WTC11 (cell line): ENCODE results near the gene ZGPAT. TPM values are rescaled to one million over a fixed set of nuclear protein-coding genes. Genes with fewer than 3 reads are reported as not detected.

Experiments
- ATAC-seq: fragments of 200-7000 bp; cut with Tn5 transposase; 2 replicates; pipeline ENCODE4 v1.10.0; 2021; ENCODE audit warnings: mild to moderate bottlenecking, moderate library complexity
- CTCF ChIA-PET: fragments of 300-600 bp; sonication (Branson Sonifier 250); formaldehyde crosslinking; loops from one replicate; lab custom pipeline; 2021; ENCODE audit warnings: antibody characterized with exemption; lab: Charles Lee
- POLR2A ChIA-PET: fragments of 350-600 bp; sonication (Branson Sonifier 250); formaldehyde crosslinking; loops from one replicate; lab custom pipeline; 2021; ENCODE audit warnings: antibody characterized with exemption; lab: Charles Lee
- DNase-seq: peaks from one replicate; pipeline ENCODE4 v3.0.0; 2021; ENCODE audit warnings: low spot score
- H3K27ac Mint-ChIP-seq: 2 replicates; pipeline ENCODE4 v1.8.0; 2021; ENCODE audit warnings: mixed read lengths
- H3K27me3 Mint-ChIP-seq: 2 replicates; pipeline ENCODE4 v1.8.0; 2021; ENCODE audit warnings: low read depth, mild to moderate bottlenecking, moderate library complexity, mixed read lengths
- H3K36me3 Mint-ChIP-seq: 2 replicates; pipeline ENCODE4 v1.8.0; 2021; ENCODE audit warnings: mixed read lengths
- H3K4me1 Mint-ChIP-seq: 2 replicates; pipeline ENCODE4 v1.8.0; 2022; ENCODE audit warnings: mixed read lengths
- H3K4me3 Mint-ChIP-seq: 2 replicates; pipeline ENCODE4 v1.8.0; 2021; ENCODE audit warnings: mild to moderate bottlenecking, moderate library complexity, mixed read lengths
- H3K9me3 Mint-ChIP-seq: 2 replicates; pipeline ENCODE4 v1.8.0; 2021; ENCODE audit warnings: mixed read lengths
- ATF1 ChIP-seq: sonication (generic); formaldehyde crosslinking; IDR thresholded peaks from 2 replicates; pipeline ENCODE4 v1.8.1; 2023; ENCODE audit warnings: mild to moderate bottlenecking, moderate library complexity, missing genetic modification reagents
- ATF3 ChIP-seq: sonication (generic); formaldehyde crosslinking; conservative IDR thresholded peaks from 2 replicates; pipeline ENCODE4 v1.8.1; 2022; ENCODE audit warnings: mild to moderate bottlenecking, missing genetic modification reagents
- E2F5 ChIP-seq: sonication (generic); formaldehyde crosslinking; IDR thresholded peaks from 2 replicates; pipeline ENCODE4 v1.8.1; 2022; ENCODE audit warnings: mild to moderate bottlenecking, moderate library complexity, missing genetic modification reagents
- ELF4 ChIP-seq: sonication (generic); formaldehyde crosslinking; IDR thresholded peaks from 2 replicates; pipeline ENCODE4 v1.8.1; 2022; ENCODE audit warnings: low read depth, mild to moderate bottlenecking, moderate library complexity, missing genetic modification reagents
- ESRRA ChIP-seq: sonication (generic); formaldehyde crosslinking; IDR thresholded peaks from 2 replicates; pipeline ENCODE4 v1.8.1; 2022; ENCODE audit warnings: mild to moderate bottlenecking, missing genetic modification reagents, borderline replicate concordance
- ETV6 ChIP-seq: sonication (generic); formaldehyde crosslinking; IDR thresholded peaks from 2 replicates; pipeline ENCODE4 v1.8.1; 2022; ENCODE audit warnings: mild to moderate bottlenecking, missing genetic modification reagents
- GABPB1 ChIP-seq: sonication (generic); formaldehyde crosslinking; IDR thresholded peaks from 2 replicates; pipeline ENCODE4 v1.8.1; 2023; ENCODE audit warnings: mild to moderate bottlenecking, missing genetic modification reagents
- GRHL2 ChIP-seq: fragments of 250-450 bp; sonication (Bioruptor Pico); IDR thresholded peaks from 2 replicates; pipeline ENCODE4 v1.8.0; 2022; ENCODE audit warnings: mild to moderate bottlenecking, moderate library complexity; ENCODE audit not compliant: insufficient replicate concordance, severe bottlenecking
- KAT7 ChIP-seq: sonication (generic); formaldehyde crosslinking; IDR thresholded peaks from 2 replicates; pipeline ENCODE4 v1.8.1; 2023; ENCODE audit warnings: missing genetic modification reagents, mild to moderate bottlenecking, borderline replicate concordance
- MAX ChIP-seq: sonication (generic); formaldehyde crosslinking; IDR thresholded peaks from 2 replicates; pipeline ENCODE4 v1.8.0; 2022; ENCODE audit warnings: mild to moderate bottlenecking, missing genetic modification reagents
- OVOL2 ChIP-seq: fragments of 250-450 bp; sonication (Bioruptor Pico); IDR thresholded peaks from 2 replicates; pipeline ENCODE4 v1.9.0; 2021; ENCODE audit warnings: mild to moderate bottlenecking, borderline replicate concordance
- RELA ChIP-seq: sonication (generic); formaldehyde crosslinking; IDR thresholded peaks from 2 replicates; pipeline ENCODE4 v1.8.1; 2022; ENCODE audit warnings: missing genetic modification reagents, mild to moderate bottlenecking, borderline replicate concordance
- STAT6 ChIP-seq: sonication (generic); formaldehyde crosslinking; conservative IDR thresholded peaks from 2 replicates; pipeline ENCODE4 v1.8.1; 2023; ENCODE audit warnings: mild to moderate bottlenecking, low read depth, missing genetic modification reagents, moderate library complexity
- TP53 ChIP-seq: sonication (generic); formaldehyde crosslinking; IDR thresholded peaks from 2 replicates; pipeline ENCODE4 v1.8.1; 2023; ENCODE audit warnings: mild to moderate bottlenecking, missing genetic modification reagents
- USF1 ChIP-seq: sonication (generic); formaldehyde crosslinking; IDR thresholded peaks from 2 replicates; pipeline ENCODE4 v1.8.0; 2022; ENCODE audit warnings: mild to moderate bottlenecking, missing genetic modification reagents
- ZNF232 ChIP-seq: sonication (generic); formaldehyde crosslinking; IDR thresholded peaks from 2 replicates; pipeline ENCODE4 v1.8.0; 2022; ENCODE audit warnings: mild to moderate bottlenecking, missing genetic modification reagents
- ZNF263 ChIP-seq: sonication (generic); formaldehyde crosslinking; IDR thresholded peaks from 2 replicates; pipeline ENCODE4 v1.8.1; 2022; ENCODE audit warnings: low read depth, mild to moderate bottlenecking, moderate library complexity, missing genetic modification reagents
- ZNF396 ChIP-seq: fragments of 250-450 bp; sonication (Bioruptor Pico); IDR thresholded peaks from 2 replicates; pipeline ENCODE4 v1.8.0; 2021; ENCODE audit warnings: mild to moderate bottlenecking, moderate library complexity, borderline replicate concordance
- ZNF416 ChIP-seq: fragments of 250-450 bp; sonication (Bioruptor Pico); IDR thresholded peaks from 2 replicates; pipeline ENCODE4 v1.9.0; 2021; ENCODE audit warnings: mild to moderate bottlenecking, inconsistent platforms
- ZNF423 ChIP-seq: fragments of 250-450 bp; sonication (Bioruptor Pico); IDR thresholded peaks from 2 replicates; pipeline ENCODE4 v2.1.2; 2022; ENCODE audit warnings: mild to moderate bottlenecking, moderate library complexity
- ZNF425 ChIP-seq: fragments of 250-450 bp; sonication (Bioruptor Pico); conservative IDR thresholded peaks from 2 replicates; pipeline ENCODE4 v1.9.0; 2021; ENCODE audit warnings: mild to moderate bottlenecking
- ZSCAN18 ChIP-seq: fragments of 250-450 bp; sonication (Bioruptor Pico); IDR thresholded peaks from 2 replicates; pipeline ENCODE4 v2.1.2; 2022; ENCODE audit warnings: mild to moderate bottlenecking, moderate library complexity
- total RNA-seq: library from RNA; stranded (reverse); gene quantifications from 3 replicates; pipeline ENCODE4 v1.2.3, GENCODE V29; 2021

Gene ZGPAT
- total RNA-seq, 1 experiment from 2014 or later: 28.3 TPM

- TF ChIP-seq KAT7 (CRISPR knock-in tag) (no peak), ZSCAN18 (CRISPR knock-in tag) (no peak), USF1 (CRISPR knock-in tag) (no peak), MAX (CRISPR knock-in tag) (no peak)
- POLR2A ChIA-PET: no interaction called here
Measured at GRCh38 chr20:63771046-63771707, 63.3 kb downstream of the ZGPAT start.

GRCh38 chr20:63772781-63773518 lies 65.1 kb downstream of the ZGPAT start:
- no peak overlapping the region for H3K27ac Mint-ChIP-seq

More at GRCh38 chr20:63771046-63771707, 63.3 kb downstream of the ZGPAT start:
- H3K27me3 Mint-ChIP-seq: no peaks in the 10 kb centered on the region
- H3K4me1 Mint-ChIP-seq: peaks cover 14% of the 10 kb centered on the region
- H3K27ac Mint-ChIP-seq: no peak overlapping the region
- DNase-seq (no peak), ATAC-seq (no peak)
- H3K36me3 Mint-ChIP-seq: no peaks in the 10 kb centered on the region; the same call in 1 of the 2 replicates
- no peak overlapping the region for H3K4me3 Mint-ChIP-seq
- CTCF ChIA-PET: no interaction called here
- no peaks in the 10 kb centered on the region for H3K9me3 Mint-ChIP-seq

GRCh38 chr20:63773571-63774241 lies 65.9 kb downstream of the ZGPAT start:
- ChIA-PET POLR2A (interaction anchor here (0.6 to 0.7 kb wide), 2 partner anchors 36 to 1425 kb away, joined by 3 to 4 read pairs; no protein-coding TSS in a partner anchor), CTCF (interaction anchor here (2.2 to 2.8 kb wide), 4 partner anchors 22 to 103 kb away, joined by 10 to 29 read pairs (median 23); no protein-coding TSS in a partner anchor)
- Mint-ChIP-seq H3K27ac (no peak overlapping the region), H3K4me3 (no peak overlapping the region), H3K36me3 (peaks cover 16% of the 10 kb centered on the region), H3K9me3 (peaks cover 17% of the 10 kb centered on the region), H3K4me1 (peaks cover 14% of the 10 kb centered on the region), H3K27me3 (peaks cover 4% of the 10 kb centered on the region; the same call in 1 of the 2 replicates)
- DNase-seq (no peak), ATAC-seq (no peak)
- TF ChIP-seq ESRRA (CRISPR knock-in tag): no peak
- no peak for TF ChIP-seq GABPB1 (CRISPR knock-in tag)
- TF ChIP-seq ZNF416 (CRISPR knock-in tag): no peak
- TF ChIP-seq OVOL2 (CRISPR knock-in tag): no peak
- no peak for TF ChIP-seq TP53
- TF ChIP-seq ELF4 (CRISPR knock-in tag): no peak
- TF ChIP-seq STAT6 (CRISPR knock-in tag): no peak
- no peak for TF ChIP-seq RELA
- no peak for TF ChIP-seq ZNF425
- TF ChIP-seq GRHL2 (CRISPR knock-in tag): no peak
- TF ChIP-seq ETV6 (CRISPR knock-in tag): no peak
- TF ChIP-seq ATF3 (CRISPR knock-in tag): no peak
- no peak for TF ChIP-seq ZNF232
- no peak for TF ChIP-seq E2F5 (CRISPR knock-in tag)
- TF ChIP-seq ATF1: no peak

More at GRCh38 chr20:63772781-63773518, 65.1 kb downstream of the ZGPAT start:
- DNase-seq: no peak
- peaks cover 13% of the 10 kb centered on the region for H3K36me3 Mint-ChIP-seq
- no peak overlapping the region for H3K4me3 Mint-ChIP-seq
- peaks cover 4% of the 10 kb centered on the region; the same call in 1 of the 2 replicates for H3K27me3 Mint-ChIP-seq
- no peak for ATAC-seq
- peaks cover 14% of the 10 kb centered on the region for H3K9me3 Mint-ChIP-seq
- ChIA-PET CTCF (interaction anchor here (1.5 kb wide), 1 partner anchor 93 kb away, joined by 3 read pairs; the partner anchor contains the start of gene TPD52L2), POLR2A (no interaction called here)
- TF ChIP-seq ZNF263 (CRISPR knock-in tag) (no peak), GABPB1 (CRISPR knock-in tag) (peak; percentile 84; the same call in 1 of the 2 replicates), ZNF396 (CRISPR knock-in tag) (no peak), ZNF423 (CRISPR knock-in tag) (no peak)
- H3K4me1 Mint-ChIP-seq: peaks cover 14% of the 10 kb centered on the region
